T-cell (primary cell): ENCODE results near the gene ROBO2. TPM values are rescaled to one million over a fixed set of nuclear protein-coding genes. Genes with fewer than 3 reads are reported as not detected.

Experiments used
- ATAC-seq, 4 experiments: fragments of 200-7000 bp in 3 of 4; fragments of 150-1000 bp in 1 of 4; cut with Tn5 transposase; replicated peaks in 1 of 4; 1 replicate in 3 of 4; 2 replicates in 1 of 4; pipeline ENCODE4 v1.10.0; 2021; ENCODE audit warnings: moderate library complexity in 3 of 4, mild to moderate bottlenecking in 2 of 4, moderate number of reproducible peaks in 1 of 4
- CTCF ChIA-PET, 2 donors: fragments of 300-600 bp; sonication (Branson Sonifier 250); formaldehyde crosslinking; loops; one replicate each; lab custom pipeline; 2022; ENCODE audit warnings: antibody characterized with exemption in 2 of 2; lab: Charles Lee
- POLR2A ChIA-PET, 2 donors: fragments of 300-600 bp; sonication (Branson Sonifier 250); formaldehyde crosslinking; loops; one replicate each; lab custom pipeline; 2022; ENCODE audit warnings: antibody characterized with exemption in 2 of 2; lab: Charles Lee
- DNase-seq, 35 experiments: peaks; one replicate each; pipeline versions ENCODE4 v3.0.0 to v3.0.0-alpha.2; 2013 to 2023
- H3K27ac ChIP-seq: one replicate; pipeline ENCODE4 v1.5.1; 2013; ENCODE audit warnings: low read length
- H3K27me3 ChIP-seq, 2 experiments: replicated peaks in 1 of 2; 1 replicate in 1 of 2; 2 replicates in 1 of 2; pipeline versions ENCODE4 v1.6.1 to v1.7.0; 2013; ENCODE audit warnings: low read length in 1 of 2, mixed read lengths in 1 of 2; ENCODE audit not compliant: control insufficient read depth in 2 of 2, insufficient read depth in 2 of 2; ENCODE audit errors: extremely low read depth in 1 of 2
- H3K36me3 ChIP-seq, 2 donors: 1 replicate in 1 of 2; 2 replicates in 1 of 2; pipeline versions ENCODE4 v1.6.1 to v1.7.0; 2013; ENCODE audit warnings: low read length in 1 of 2; ENCODE audit not compliant: control insufficient read depth in 2 of 2, insufficient read depth in 1 of 2; ENCODE audit errors: extremely low read depth in 1 of 2
- H3K4me1 ChIP-seq, 2 experiments: 1 replicate in 1 of 2; 2 replicates in 1 of 2; pipeline versions ENCODE4 v1.6.1 to v1.7.0; 2013; ENCODE audit warnings: low read length in 2 of 2, mixed read lengths in 1 of 2; ENCODE audit not compliant: insufficient read depth in 2 of 2, control insufficient read depth in 1 of 2; ENCODE audit errors: extremely low read depth in 1 of 2
- H3K4me3 ChIP-seq, 2 donors: 1 replicate in 1 of 2; 2 replicates in 1 of 2; pipeline versions ENCODE4 v1.5.1 to v1.7.0; 2013; ENCODE audit warnings: mild to moderate bottlenecking in 2 of 2, low read length in 1 of 2, moderate library complexity in 1 of 2; ENCODE audit not compliant: control insufficient read depth in 1 of 2; ENCODE audit errors: extremely low read depth in 1 of 2
- H3K9me3 ChIP-seq: 2 replicates; pipeline ENCODE4 v1.7.0; 2013
- H3K27ac Mint-ChIP-seq, 2 donors: one replicate each; pipeline ENCODE4 v1.8.0; 2020 to 2021; ENCODE audit warnings: mild to moderate bottlenecking in 2 of 2, mixed read lengths in 2 of 2
- H3K27me3 Mint-ChIP-seq, 2 donors: one replicate each; pipeline ENCODE4 v1.8.0; 2021 to 2022; ENCODE audit warnings: mixed read lengths in 2 of 2
- H3K36me3 Mint-ChIP-seq: one replicate; pipeline ENCODE4 v1.8.0; 2021; ENCODE audit warnings: mixed read lengths
- H3K4me1 Mint-ChIP-seq, 3 donors: one replicate each; pipeline ENCODE4 v1.8.0; 2020 to 2022; ENCODE audit warnings: mixed read lengths in 3 of 3, mild to moderate bottlenecking in 1 of 3
- H3K4me3 Mint-ChIP-seq, 3 donors: one replicate each; pipeline ENCODE4 v1.8.0; 2020 to 2022; ENCODE audit warnings: mild to moderate bottlenecking in 3 of 3, mixed read lengths in 3 of 3, moderate library complexity in 3 of 3
- H3K9me3 Mint-ChIP-seq, 3 donors: one replicate each; pipeline ENCODE4 v1.8.0; 2020 to 2022; ENCODE audit warnings: mixed read lengths in 3 of 3
- WGBS: methylation state at CpG from one replicate; pipeline ENCODE4 v1.1.5; 2013; ENCODE audit warnings: missing lambda C conversion rate; ENCODE audit not compliant: insufficient coverage; 5-methylcytosine and 5-hydroxymethylcytosine counted together
- total RNA-seq, 35 experiments: library from RNA in 6 of 35; stranded (reverse) in 6 of 35; fragments of 120-200 nt in 1 of 35; gene quantifications; one replicate each; pipeline versions ENCODE4 v1.2.1 to v1.2.4 and lab custom pipeline; 2013 to 2026

ROBO2 gene
- total RNA-seq, 5 donors from 2014 or later (not counting 1 experiment from before 2014, with no cell fraction given) = not detected

DNA sequence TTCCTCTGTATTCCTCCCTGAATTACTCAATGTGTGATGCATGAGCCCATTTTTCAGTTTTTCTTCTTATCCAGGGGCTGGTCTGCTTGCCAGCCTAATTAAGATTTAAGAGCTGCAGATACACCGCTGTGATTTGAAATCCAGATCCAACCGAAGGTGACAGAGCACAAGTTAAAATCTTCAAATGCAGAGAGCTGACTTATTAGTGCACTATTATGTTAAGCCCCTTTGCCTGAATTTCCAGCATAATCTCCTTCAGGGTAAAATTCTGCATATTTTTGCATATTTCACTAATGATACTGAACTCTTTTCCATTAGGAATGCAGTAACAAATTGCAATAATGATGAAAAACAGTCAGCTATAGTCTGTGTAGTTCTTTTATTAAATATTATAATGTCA, 583.6 kb downstream of the ROBO2 start:
- CTCF ChIA-PET = no interaction called here
- Mint-ChIP-seq H3K27ac (no peak overlapping the region), H3K4me1 (no peaks in the 10 kb centered on the region), H3K27me3 (no peaks in the 10 kb centered on the region), H3K9me3 (peaks cover 4 to 8% (median 4%) of the 10 kb centered on the region in 3 donors), H3K4me3 (no peak overlapping the region), H3K36me3 (no peaks in the 10 kb centered on the region)
- no peak overlapping the region for H3K27ac ChIP-seq
- WGBS = no CpG with 5 or more reads among the region's 2 CpGs
- no peaks in the 10 kb centered on the region for H3K4me1 ChIP-seq
- H3K27me3 ChIP-seq = no peaks in the 10 kb centered on the region
- DNase-seq (no peak), ATAC-seq (no peak)
- POLR2A ChIA-PET = no interaction called here
- H3K4me3 ChIP-seq = no peak overlapping the region
- H3K36me3 ChIP-seq = no peaks in the 10 kb centered on the region
- H3K9me3 ChIP-seq = no peaks in the 10 kb centered on the region

- no peaks in the 10 kb centered on the region for H3K27me3 Mint-ChIP-seq
- H3K9me3 ChIP-seq = no peaks in the 10 kb centered on the region
- POLR2A ChIA-PET = no interaction called here
- H3K27ac Mint-ChIP-seq = no peak overlapping the region
- no peaks in the 10 kb centered on the region for H3K4me1 Mint-ChIP-seq
- CTCF ChIA-PET = no interaction called here
- no peak overlapping the region for H3K4me3 ChIP-seq
- H3K36me3 ChIP-seq = no peaks in the 10 kb centered on the region
- no peaks in the 10 kb centered on the region for H3K4me1 ChIP-seq
- H3K27me3 ChIP-seq = no peaks in the 10 kb centered on the region
- peaks cover 12 to 29% (median 14%) of the 10 kb centered on the region in 3 donors for H3K9me3 Mint-ChIP-seq
- WGBS = no CpG with 5 or more reads among the region's 1 CpG
- no peaks in the 10 kb centered on the region for H3K36me3 Mint-ChIP-seq
- H3K27ac ChIP-seq = no peak overlapping the region
- ATAC-seq = no peak
- DNase-seq = no peak
- no peak overlapping the region for H3K4me3 Mint-ChIP-seq
Observed at GRCh38 chr3:77626157-77626556, 586.3 kb downstream of the ROBO2 start.

- no peaks in the 10 kb centered on the region for H3K27me3 Mint-ChIP-seq
Observed at GRCh38 chr3:77648214-77648613, 608.3 kb downstream of the ROBO2 start.

DNA sequence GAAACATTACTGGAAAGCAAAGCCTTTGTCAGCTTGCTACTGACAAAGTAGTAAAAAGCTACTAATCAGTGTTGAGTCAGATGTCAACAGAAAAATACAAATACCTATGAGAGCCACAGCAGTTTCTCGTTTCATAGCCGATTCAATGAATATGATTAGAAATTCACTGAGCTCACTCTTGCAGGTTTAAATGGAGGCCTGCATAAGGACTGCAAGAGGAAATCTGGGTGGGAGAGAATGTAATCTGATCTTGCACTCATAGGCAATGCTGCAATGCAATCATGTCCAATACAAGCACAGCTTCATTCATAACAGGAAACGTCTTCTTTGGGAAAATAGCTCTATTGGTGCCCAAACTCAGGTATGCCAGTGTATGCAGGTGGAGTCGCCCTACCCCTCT, 608.8 kb downstream of the ROBO2 start:
- H3K4me3 ChIP-seq = no peak overlapping the region
- CTCF ChIA-PET = no interaction called here
- DNase-seq = no peak

More at GRCh38 chr3:77648214-77648613, 608.3 kb downstream of the ROBO2 start:
- Histone ChIP-seq H3K27me3 (no peaks in the 10 kb centered on the region), H3K27ac (no peak overlapping the region), H3K4me1 (no peaks in the 10 kb centered on the region), H3K9me3 (no peaks in the 10 kb centered on the region), H3K36me3 (no peaks in the 10 kb centered on the region), H3K4me3 (no peak overlapping the region)
- CTCF ChIA-PET = no interaction called here
- POLR2A ChIA-PET = no interaction called here
- Mint-ChIP-seq H3K4me3 (no peak overlapping the region), H3K27ac (no peak overlapping the region), H3K4me1 (no peaks in the 10 kb centered on the region), H3K9me3 (peaks cover 7 to 9% (median 8%) of the 10 kb centered on the region in 3 donors), H3K36me3 (no peaks in the 10 kb centered on the region)
- DNase-seq (no peak), ATAC-seq (no peak)
- no CpG with 5 or more reads among the region's 2 CpGs for WGBS

GRCh38 chr3:77652624-77653023, 612.7 kb downstream of the ROBO2 start:
- ChIA-PET POLR2A (interaction anchor here in 1 of 2 donors (0.6 kb wide), 1 partner anchor 11 kb away, joined by 3 read pairs; no protein-coding TSS in a partner anchor), CTCF (no interaction called here)
- H3K4me1 ChIP-seq = no peaks in the 10 kb centered on the region
- H3K27me3 ChIP-seq = no peaks in the 10 kb centered on the region
- H3K4me3 ChIP-seq = no peak overlapping the region
- Mint-ChIP-seq H3K27me3 (no peaks in the 10 kb centered on the region), H3K4me3 (no peak overlapping the region), H3K27ac (no peak overlapping the region), H3K36me3 (no peaks in the 10 kb centered on the region), H3K4me1 (no peaks in the 10 kb centered on the region), H3K9me3 (peaks cover 8 to 16% (median 8%) of the 10 kb centered on the region in 3 donors)
- H3K36me3 ChIP-seq = no peaks in the 10 kb centered on the region
- no peak for ATAC-seq
- no peak for DNase-seq
- H3K27ac ChIP-seq = no peak overlapping the region
- no peaks in the 10 kb centered on the region for H3K9me3 ChIP-seq

More for the DNA sequence above, 608.8 kb downstream of the ROBO2 start:
- no peak for ATAC-seq
- no peak overlapping the region for H3K27ac Mint-ChIP-seq
- Histone ChIP-seq H3K27ac (no peak overlapping the region), H3K9me3 (no peaks in the 10 kb centered on the region), H3K4me1 (no peaks in the 10 kb centered on the region), H3K27me3 (no peaks in the 10 kb centered on the region), H3K36me3 (no peaks in the 10 kb centered on the region)
- H3K36me3 Mint-ChIP-seq = no peaks in the 10 kb centered on the region
- WGBS = no CpG with 5 or more reads among the region's 4 CpGs
- POLR2A ChIA-PET = no interaction called here
- peaks cover 5 to 8% (median 5%) of the 10 kb centered on the region in 3 donors for H3K9me3 Mint-ChIP-seq
- H3K27me3 Mint-ChIP-seq = no peaks in the 10 kb centered on the region
- H3K4me1 Mint-ChIP-seq = no peaks in the 10 kb centered on the region
- no peak overlapping the region for H3K4me3 Mint-ChIP-seq

GRCh38 chr3:77655396-77655795, 615.5 kb downstream of the ROBO2 start:
- 100% methylated on average over 1 of the region's 1 CpG for WGBS
- no peaks in the 10 kb centered on the region for H3K9me3 ChIP-seq
- H3K4me1 Mint-ChIP-seq = no peaks in the 10 kb centered on the region
- H3K9me3 Mint-ChIP-seq = peaks cover 9 to 33% (median 17%) of the 10 kb centered on the region in 3 donors
- H3K27me3 Mint-ChIP-seq = no peaks in the 10 kb centered on the region
- POLR2A ChIA-PET = no interaction called here
- no peaks in the 10 kb centered on the region for H3K4me1 ChIP-seq
- H3K36me3 ChIP-seq = no peaks in the 10 kb centered on the region
- DNase-seq (no peak), ATAC-seq (no peak)
- H3K27ac Mint-ChIP-seq = no peak overlapping the region
- no peak overlapping the region for H3K27ac ChIP-seq
- H3K4me3 Mint-ChIP-seq = no peak overlapping the region
- H3K4me3 ChIP-seq = no peak overlapping the region
- CTCF ChIA-PET = no interaction called here
- H3K27me3 ChIP-seq = no peaks in the 10 kb centered on the region
- no peaks in the 10 kb centered on the region for H3K36me3 Mint-ChIP-seq

DNA sequence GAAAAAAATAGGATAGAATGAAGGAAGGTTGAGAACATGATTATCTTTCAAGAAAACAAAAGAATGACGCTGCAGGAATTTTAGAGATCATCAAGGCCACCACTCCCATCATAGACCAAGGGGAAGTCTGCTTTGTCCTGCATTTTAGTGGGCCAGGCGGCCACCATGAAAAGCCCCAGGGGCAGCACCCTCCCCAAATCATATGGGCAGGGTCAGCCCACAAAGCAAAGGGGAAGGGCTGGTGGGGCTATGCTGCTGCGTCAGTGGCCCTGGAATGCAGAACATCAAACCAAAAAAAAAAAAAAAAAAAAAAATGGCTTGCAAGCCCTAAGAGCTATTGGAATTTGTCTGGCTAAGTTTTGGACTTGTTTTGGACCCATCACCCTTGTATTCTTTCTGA, 620.8 kb downstream of the ROBO2 start:
- no peak overlapping the region for H3K4me3 ChIP-seq
- H3K27me3 ChIP-seq = no peaks in the 10 kb centered on the region
- H3K4me1 Mint-ChIP-seq = no peaks in the 10 kb centered on the region
- no peak overlapping the region for H3K4me3 Mint-ChIP-seq
- DNase-seq (no peak), ATAC-seq (no peak)
- no peaks in the 10 kb centered on the region for H3K36me3 ChIP-seq
- ChIA-PET CTCF (interaction anchor here in 1 of 2 donors (0.6 kb wide), 1 partner anchor 82 kb away, joined by 4 read pairs; no protein-coding TSS in a partner anchor), POLR2A (no interaction called here)
- no CpG with 5 or more reads among the region's 3 CpGs for WGBS
- H3K27ac Mint-ChIP-seq = no peak overlapping the region
- no peak overlapping the region for H3K27ac ChIP-seq
- H3K36me3 Mint-ChIP-seq = no peaks in the 10 kb centered on the region
- peaks cover 14 to 40% (median 33%) of the 10 kb centered on the region in 3 donors for H3K9me3 Mint-ChIP-seq
- no peaks in the 10 kb centered on the region for H3K27me3 Mint-ChIP-seq
- no peaks in the 10 kb centered on the region for H3K4me1 ChIP-seq
- no peaks in the 10 kb centered on the region for H3K9me3 ChIP-seq
